HCT116 (cell line): ENCODE results near the gene SLC25A12. TPM values are rescaled to one million over a fixed set of nuclear protein-coding genes. Genes with fewer than 3 reads are reported as not detected.

Source experiments
- ATAC-seq: fragments of 200-7000 bp; cut with Tn5 transposase; 2 replicates; pipeline ENCODE4 v1.9.1; 2020; ENCODE audit warnings: mild to moderate bottlenecking, moderate library complexity
- BruUV-seq: library from RNA; stranded (reverse); fragments of 400-500 nt; replicated peaks from 2 replicates; lab custom pipeline; 2021; lab: Mats Ljungman, UMichigan
- CTCF ChIA-PET: fragments of 300-600 bp; sonication (Branson Sonifier 250); formaldehyde crosslinking; loops from one replicate; lab custom pipeline; 2021; ENCODE audit warnings: antibody characterized with exemption; lab: Charles Lee
- POLR2A ChIA-PET: fragments of 300-600, 350-600 bp; sonication (Branson Sonifier 250); formaldehyde crosslinking; loops from one replicate; lab custom pipeline; 2021; ENCODE audit warnings: antibody characterized with exemption; lab: Charles Lee
- RAD21 ChIA-PET, 2 experiments: fragments of 300-600 bp; sonication (Branson Sonifier 250); formaldehyde crosslinking; loops; one replicate each; lab custom pipeline; 2023; ENCODE audit warnings: low total read pairs in 2 of 2; ENCODE audit not compliant: uncharacterized antibody in 2 of 2, unreplicated experiment in 2 of 2, low non-redundant PET in 1 of 2; lab: Charles Lee
- DNase-seq: peaks from one replicate; pipeline ENCODE4 v3.0.0-alpha.2; 2010; ENCODE audit warnings: low read depth, low spot score
- H2AFZ ChIP-seq: fragments of 200-600 bp; shearing (Covaris generic), sonication (generic); 2 replicates; pipeline ENCODE4 v1.6.1; 2017; ENCODE audit warnings: low read depth, mixed run types, mixed read lengths, antibody characterized with exemption, low read length; ENCODE audit not compliant: poor library complexity, severe bottlenecking
- H3K27ac ChIP-seq: 2 replicates; pipeline ENCODE4 v1.5.1; 2012; ENCODE audit warnings: low read depth, low read length
- H3K27me3 ChIP-seq: fragments of 200-600 bp; sonication (generic); 2 replicates; pipeline ENCODE4 v1.6.1; 2016; ENCODE audit warnings: mixed run types, low read length, mixed read lengths; ENCODE audit not compliant: insufficient read depth
- H3K36me3 ChIP-seq, 2 experiments: fragments of 200-500 bp in 1 of 2; fragments of 200-600 bp in 1 of 2; sonication (Bioruptor generic) in 1 of 2; sonication (generic) in 1 of 2; 2 replicates each; pipeline versions ENCODE4 v1.5.1 to v1.6.1; 2014 to 2016; ENCODE audit warnings: low read length in 2 of 2, inconsistent platforms in 1 of 2, mixed read lengths in 1 of 2, mixed run types in 1 of 2; ENCODE audit not compliant: insufficient read depth in 2 of 2, control insufficient read depth in 1 of 2
- H3K4me1 ChIP-seq, 2 experiments: fragments of 200-600 bp in 1 of 2; sonication (generic) in 1 of 2; 2 replicates each; pipeline versions ENCODE4 v1.5.1 to v1.6.1; 2012 to 2017; ENCODE audit warnings: low read length in 2 of 2, inconsistent platforms in 1 of 2, mild to moderate bottlenecking in 1 of 2, mixed read lengths in 1 of 2, mixed run types in 1 of 2, moderate library complexity in 1 of 2; ENCODE audit not compliant: insufficient read depth in 2 of 2, control insufficient read depth in 1 of 2
- H3K4me2 ChIP-seq: fragments of 200-600 bp; sonication (generic); 2 replicates; pipeline ENCODE4 v1.6.1; 2017; ENCODE audit warnings: mixed run types, low read length, mixed read lengths
- H3K4me3 ChIP-seq, 2 experiments: fragments of 200-600 bp in 1 of 2; sonication (generic) in 1 of 2; replicated peaks in 1 of 2; 2 replicates each; pipeline ENCODE4 v1.5.1; 2011 to 2016; ENCODE audit warnings: low read length in 2 of 2, control low read depth in 1 of 2, low read depth in 1 of 2, mild to moderate bottlenecking in 1 of 2, mixed read lengths in 1 of 2, mixed run types in 1 of 2
- H3K79me2 ChIP-seq: fragments of 200-600 bp; sonication (generic); 2 replicates; pipeline ENCODE4 v1.6.1; 2017; ENCODE audit warnings: mild to moderate bottlenecking, mixed run types, low read length, moderate library complexity, mixed read lengths; ENCODE audit not compliant: insufficient read depth
- H3K9ac ChIP-seq: fragments of 200-600 bp; sonication (generic); 2 replicates; pipeline ENCODE4 v1.6.1; 2016; ENCODE audit warnings: low read length, mixed read lengths
- H3K9me2 ChIP-seq: fragments of 200-600 bp; sonication (generic), shearing (Covaris generic); 2 replicates; pipeline ENCODE4 v1.6.1; 2017; ENCODE audit warnings: mixed run types, mild to moderate bottlenecking, moderate library complexity; ENCODE audit not compliant: insufficient read depth
- H3K9me3 ChIP-seq, 2 experiments: fragments of 200-500 bp in 1 of 2; fragments of 200-600 bp in 1 of 2; sonication (Bioruptor generic) in 1 of 2; sonication (generic) in 1 of 2; 2 replicates each; pipeline ENCODE4 v1.6.1; 2014 to 2017; ENCODE audit warnings: low read length in 2 of 2, mixed read lengths in 2 of 2, inconsistent platforms in 1 of 2, low read depth in 1 of 2, mild to moderate bottlenecking in 1 of 2, mixed run types in 1 of 2, moderate library complexity in 1 of 2; ENCODE audit not compliant: control insufficient read depth in 1 of 2, insufficient read depth in 1 of 2
- H4K20me1 ChIP-seq: fragments of 200-600 bp; sonication (generic), shearing (Covaris generic); 2 replicates; pipeline ENCODE4 v1.6.1; 2017; ENCODE audit warnings: mixed run types, mild to moderate bottlenecking, moderate library complexity; ENCODE audit not compliant: insufficient read depth
- CBX3 ChIP-seq: IDR thresholded peaks from 2 replicates; pipeline ENCODE4 v1.6.1; 2012; ENCODE audit warnings: low read depth
- EGR1 ChIP-seq: IDR thresholded peaks from 2 replicates; pipeline ENCODE4 v1.6.1; 2012; ENCODE audit warnings: low read depth
- EZH2 ChIP-seq: fragments of 200-600 bp; sonication (generic); IDR thresholded peaks from 2 replicates; pipeline ENCODE4 v1.6.1; 2017; ENCODE audit warnings: antibody characterized with exemption, mixed run types
- JUND ChIP-seq: IDR thresholded peaks from 2 replicates; pipeline ENCODE4 v1.6.1; 2012
- MAX ChIP-seq: IDR thresholded peaks from 2 replicates; pipeline ENCODE4 v1.6.1; 2012
- POLR2A ChIP-seq: IDR thresholded peaks from 2 replicates; pipeline ENCODE4 v1.7.0; 2011; ENCODE audit warnings: borderline replicate concordance; ENCODE audit not compliant: insufficient read depth, insufficient read length; ENCODE audit errors: extremely low read depth
- REST ChIP-seq: IDR thresholded peaks from 2 replicates; pipeline ENCODE4 v1.6.1; 2012; ENCODE audit warnings: low read depth
- SIN3A ChIP-seq: IDR thresholded peaks from 2 replicates; pipeline ENCODE4 v1.6.1; 2012; ENCODE audit warnings: low read depth
- SP1 ChIP-seq: IDR thresholded peaks from 2 replicates; pipeline ENCODE4 v1.6.1; 2012; ENCODE audit warnings: low read depth
- TCF7L2 ChIP-seq: IDR thresholded peaks from 2 replicates; pipeline ENCODE4 v1.7.0; 2011; ENCODE audit warnings: borderline replicate concordance, inconsistent platforms; ENCODE audit not compliant: insufficient read depth, insufficient read length; ENCODE audit errors: extremely low read depth
- YY1 ChIP-seq: IDR thresholded peaks from 2 replicates; pipeline ENCODE4 v1.6.1; 2011; ENCODE audit warnings: low read length, low read depth, moderate library complexity, mild to moderate bottlenecking; ENCODE audit not compliant: insufficient replicate concordance; ENCODE audit errors: extremely low read depth
- intact Hi-C: fragments of 100-400 bp; cut with micrococcal nuclease; formaldehyde crosslinking; loops from 2 replicates; pipeline ENCODE4 v1.10.0; 2022
- total RNA-seq: library from RNA; stranded (reverse); gene quantifications from one replicate; pipeline ENCODE4 v1.2.1, GENCODE V29; 2021; ENCODE audit not compliant: unreplicated experiment
- TF ChIP-seq, protein P1 (sequence below): IDR thresholded peaks from 2 replicates; pipeline ENCODE4 v1.6.1; 2012

The SLC25A12 gene
- total RNA-seq, 1 experiment from 2014 or later: 16.0 TPM

DNA sequence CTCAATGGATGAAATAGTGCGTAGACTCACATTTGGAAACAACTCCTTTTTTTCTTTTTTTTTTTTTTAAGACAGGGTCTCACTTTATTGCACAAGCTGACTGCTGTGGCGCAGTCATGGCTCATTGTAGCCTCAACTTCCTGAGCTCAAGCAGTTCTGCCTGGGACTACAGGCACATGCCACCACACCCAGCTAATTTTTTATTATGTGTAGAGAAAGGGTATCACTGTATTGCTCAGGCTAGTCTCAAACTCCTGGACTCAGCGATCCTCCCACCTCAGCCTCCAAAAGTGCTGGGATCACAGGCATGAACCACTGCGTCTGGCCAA is 45.7 kb upstream of the SLC25A12 start:
- Histone ChIP-seq H4K20me1 (no peaks in the 10 kb centered on the region; the same call in 1 of the 2 replicates), H3K9me2 (no peaks in the 10 kb centered on the region), H3K9me3 (no peaks in the 10 kb centered on the region), H3K4me1 (no peaks in the 10 kb centered on the region), H2AFZ (no peak overlapping the region), H3K27ac (no peak overlapping the region), H3K9ac (no peak overlapping the region), H3K27me3 (no peaks in the 10 kb centered on the region), H3K36me3 (no peaks in the 10 kb centered on the region), H3K79me2 (peaks cover 99% of the 10 kb centered on the region), H3K4me2 (no peak overlapping the region), H3K4me3 (no peak overlapping the region)
- RAD21 ChIA-PET: no interaction called here
- DNase-seq (no peak), ATAC-seq (no peak)
- BruUV-seq: no TSS peak
- CTCF ChIA-PET: no interaction called here
- POLR2A ChIA-PET: no interaction called here
- intact Hi-C loops: no loop called here
- TF ChIP-seq YY1 (no peak), CBX3 (no peak), MAX (no peak), EGR1 (no peak), SP1 (no peak), SIN3A (no peak), EZH2 (no peak), POLR2A (no peak), TCF7L2 (no peak), REST (no peak), JUND (no peak)
- TF ChIP-seq, protein P1, sequence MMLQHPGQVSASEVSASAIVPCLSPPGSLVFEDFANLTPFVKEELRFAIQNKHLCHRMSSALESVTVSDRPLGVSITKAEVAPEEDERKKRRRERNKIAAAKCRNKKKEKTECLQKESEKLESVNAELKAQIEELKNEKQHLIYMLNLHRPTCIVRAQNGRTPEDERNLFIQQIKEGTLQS: no peak
